ENCODE measurements around the gene BAG1.

Gene BAG1

GRCh38 chr9:33209394-33209793 lies 55.1 kb downstream of the BAG1 start:
- no peak for DNase-seq (ENCODE audit: low read depth)

- peak; percentile 25 for DNase-seq (ENCODE audit: low read depth)
Measured at GRCh38 chr9:33202552-33203201, 61.8 kb downstream of the BAG1 start.

All from ELR (cell line).